ENCODE data around the gene PUS3.
"Not testable (repeated sequence)": the region's sequence is repeated elsewhere in the genome, so short reads cannot be mapped to it uniquely, and the experiment has no call there.

PUS3 gene

DNA sequence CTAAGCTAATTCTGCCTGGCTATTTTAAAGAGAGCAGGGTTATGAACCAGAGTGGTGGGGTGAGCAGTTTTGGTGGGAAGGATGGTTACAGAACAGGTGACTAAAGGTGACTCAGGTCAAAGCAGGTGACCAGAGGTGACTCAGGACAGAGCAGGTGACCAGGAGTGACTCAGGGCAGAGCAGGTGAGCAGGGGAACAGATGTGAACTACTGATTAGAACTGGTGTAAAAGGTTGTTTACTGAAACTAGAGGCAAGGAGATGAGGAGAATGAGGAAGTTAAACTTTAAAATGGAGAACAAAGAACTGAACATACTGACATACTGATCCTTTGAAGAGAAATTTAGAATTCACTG is 30.9 kb downstream of the PUS3 start:
- DNase-seq (ENCODE audit: low read depth in 1 of 2, low spot score in 1 of 2) = no peak

DNA sequence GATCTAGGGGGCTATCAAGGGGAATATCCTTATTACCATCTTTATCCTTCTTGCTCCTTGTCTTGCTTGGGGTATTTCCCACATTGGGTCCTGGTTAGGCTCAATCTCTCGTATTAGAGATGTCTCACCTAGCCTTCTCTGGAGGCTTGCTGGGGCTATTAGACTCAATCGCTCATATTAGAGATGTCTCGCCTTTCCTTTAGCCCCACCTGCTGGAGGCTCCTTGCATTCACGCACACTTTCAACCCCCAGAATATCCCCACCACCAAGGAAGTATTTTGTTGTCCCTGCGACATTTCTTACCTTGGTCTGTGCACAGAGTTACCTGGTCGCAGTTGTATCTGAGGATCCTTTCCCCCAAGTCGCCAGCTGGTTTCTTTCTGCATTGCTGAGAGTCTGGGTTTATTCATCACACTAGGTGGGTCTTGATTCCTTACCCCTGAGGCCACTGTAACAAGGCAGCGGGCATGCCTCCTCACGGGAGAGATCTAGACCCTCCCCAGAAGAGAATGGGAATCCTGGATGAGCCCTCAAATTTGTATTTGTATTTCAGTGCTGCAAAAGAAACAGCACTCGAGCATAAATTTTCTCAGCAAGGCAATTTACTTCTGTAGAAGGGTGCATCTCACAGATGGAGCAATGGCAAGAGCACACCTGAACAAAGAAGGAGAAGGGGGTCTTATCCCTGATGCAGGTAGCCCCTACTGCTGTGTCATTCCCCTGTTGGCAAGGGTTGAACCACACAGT is 31.4 kb downstream of the PUS3 start:
- DNase-seq (ENCODE audit: low read depth in 1 of 2, low spot score in 1 of 2) = no peak

DNA sequence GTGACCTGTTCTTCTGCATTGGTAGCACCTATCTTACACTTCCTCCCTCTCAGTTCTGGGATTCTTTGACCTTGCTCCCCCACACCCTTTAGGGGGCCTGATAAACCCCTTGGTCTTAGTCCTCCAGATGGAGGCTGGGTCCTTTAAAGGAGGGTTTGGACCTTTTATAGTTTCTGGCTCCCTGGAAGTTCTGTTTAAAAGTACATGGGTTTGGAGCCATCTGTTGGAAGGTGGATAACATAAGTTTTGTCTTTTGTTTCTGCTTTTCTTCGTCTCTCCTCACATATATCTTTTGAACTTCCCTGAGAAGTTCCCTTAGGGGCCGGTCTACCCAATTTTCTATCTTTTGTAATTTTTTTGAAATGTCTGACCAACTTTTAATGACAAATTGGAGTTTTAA is 33.5 kb downstream of the PUS3 start:
- no peak for DNase-seq (ENCODE audit: low read depth in 1 of 2, low spot score in 1 of 2)

- DNase-seq (ENCODE audit: low read depth in 1 of 2, low spot score in 1 of 2) = not testable (repeated sequence)
Measured at GRCh38 chr11:125865354-125865753, 37.7 kb downstream of the PUS3 start.

DNA sequence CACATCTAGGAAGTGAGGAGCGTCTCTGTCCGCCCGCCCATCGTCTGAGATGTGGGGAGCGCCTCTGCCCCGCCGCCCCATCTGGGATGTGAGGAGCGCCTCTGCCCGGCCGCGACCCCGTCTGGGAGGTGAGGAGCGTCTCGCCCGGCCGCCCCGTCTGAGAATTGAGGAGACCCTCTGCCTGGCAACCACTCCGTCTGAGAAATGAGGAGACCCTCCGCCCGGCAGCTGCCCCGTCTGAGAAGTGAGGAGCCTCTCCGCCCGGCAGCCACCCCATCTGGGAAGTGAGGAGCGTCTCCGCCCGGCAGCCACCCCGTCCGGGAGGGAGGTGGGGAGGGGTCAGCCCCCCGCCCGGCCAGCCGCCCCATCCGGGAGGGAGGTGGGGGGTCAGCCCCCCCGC is 40.2 kb downstream of the PUS3 start:
- DNase-seq (ENCODE audit: low read depth in 1 of 2, low spot score in 1 of 2) = not testable (repeated sequence)

GRCh38 chr11:125857670-125858069 is 45.3 kb downstream of the PUS3 start:
- not testable (repeated sequence) for DNase-seq (ENCODE audit: low read depth in 1 of 2, low spot score in 1 of 2)

GRCh38 chr11:125846188-125846587 is 56.8 kb downstream of the PUS3 start:
- no peak for DNase-seq (ENCODE audit: low read depth in 1 of 2, low spot score in 1 of 2)
